Measurements from ENCODE around the gene TECPR2. TPM values are rescaled to one million over a fixed set of nuclear protein-coding genes. Genes with fewer than 3 reads are reported as not detected.
A peak's percentile ranks its signal among the peaks of the same experiment; 100 is the strongest.
"Not testable (repeated sequence)": the region's sequence is repeated elsewhere in the genome, so short reads cannot be mapped to it uniquely, and the experiment has no call there.

Gene TECPR2
- total RNA-seq, 1 experiment from 2014 or later: 21.3 TPM

DNA sequence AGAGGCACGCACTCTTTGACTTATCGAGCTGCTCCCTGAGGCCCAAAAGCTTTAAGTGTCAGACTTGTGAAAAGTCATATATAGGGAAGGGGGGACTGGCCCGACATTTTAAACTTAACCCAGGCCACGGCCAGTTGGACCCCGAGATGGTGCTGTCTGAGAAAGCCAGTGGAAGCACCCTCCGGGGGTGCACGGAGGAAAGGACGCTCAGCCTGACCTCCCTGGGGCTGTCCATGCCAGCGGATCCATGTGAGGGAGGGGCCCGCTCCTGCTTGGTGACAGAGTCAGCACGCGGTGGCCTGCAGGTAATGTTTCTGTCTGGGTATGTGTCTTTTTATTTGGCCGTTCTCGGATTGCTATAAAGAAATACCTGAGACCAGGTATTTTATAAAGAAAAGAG lies 36.2 kb upstream of the TECPR2 start:
- no peaks in the 10 kb centered on the region; the same call in 1 of the 2 replicates for H3K27me3 Mint-ChIP-seq (ENCODE audit: low read depth)
- no peak for DNase-seq (ENCODE audit: low spot score)
- 0 out of 2 replicates have a peak overlapping the region, but pooled peaks have one; percentile 41 for H3K27ac Mint-ChIP-seq
- 0 out of 2 replicates have a peak, but pooled peaks cover 2% of the 10 kb centered on the region for H3K4me1 Mint-ChIP-seq
- H3K9me3 Mint-ChIP-seq: no peaks in the 10 kb centered on the region
- ChIA-PET CTCF (no interaction called here), POLR2A (no interaction called here)
- no peak for ATAC-seq
- TF ChIP-seq ZNF532 (CRISPR knock-in tag; IDR thresholded peaks at IDR 0.05; ENCODE audit: borderline replicate concordance): no peak
- no peak for TF ChIP-seq PRDM15 (CRISPR knock-in tag; IDR thresholded peaks at IDR 0.05)
- TF ChIP-seq, protein P1, sequence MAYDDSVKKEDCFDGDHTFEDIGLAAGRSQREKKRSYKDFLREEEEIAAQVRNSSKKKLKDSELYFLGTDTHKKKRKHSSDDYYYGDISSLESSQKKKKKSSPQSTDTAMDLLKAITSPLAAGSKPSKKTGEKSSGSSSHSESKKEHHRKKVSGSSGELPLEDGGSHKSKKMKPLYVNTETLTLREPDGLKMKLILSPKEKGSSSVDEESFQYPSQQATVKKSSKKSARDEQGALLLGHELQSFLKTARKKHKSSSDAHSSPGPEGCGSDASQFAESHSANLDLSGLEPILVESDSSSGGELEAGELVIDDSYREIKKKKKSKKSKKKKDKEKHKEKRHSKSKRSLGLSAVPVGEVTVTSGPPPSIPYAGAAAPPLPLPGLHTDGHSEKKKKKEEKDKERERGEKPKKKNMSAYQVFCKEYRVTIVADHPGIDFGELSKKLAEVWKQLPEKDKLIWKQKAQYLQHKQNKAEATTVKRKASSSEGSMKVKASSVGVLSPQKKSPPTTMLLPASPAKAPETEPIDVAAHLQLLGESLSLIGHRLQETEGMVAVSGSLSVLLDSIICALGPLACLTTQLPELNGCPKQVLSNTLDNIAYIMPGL (CRISPR knock-in tag; IDR thresholded peaks at IDR 0.05): no peak
- no peak for TF ChIP-seq ATF6 (CRISPR knock-in tag; IDR thresholded peaks at IDR 0.05)
- TF ChIP-seq, protein P2, sequence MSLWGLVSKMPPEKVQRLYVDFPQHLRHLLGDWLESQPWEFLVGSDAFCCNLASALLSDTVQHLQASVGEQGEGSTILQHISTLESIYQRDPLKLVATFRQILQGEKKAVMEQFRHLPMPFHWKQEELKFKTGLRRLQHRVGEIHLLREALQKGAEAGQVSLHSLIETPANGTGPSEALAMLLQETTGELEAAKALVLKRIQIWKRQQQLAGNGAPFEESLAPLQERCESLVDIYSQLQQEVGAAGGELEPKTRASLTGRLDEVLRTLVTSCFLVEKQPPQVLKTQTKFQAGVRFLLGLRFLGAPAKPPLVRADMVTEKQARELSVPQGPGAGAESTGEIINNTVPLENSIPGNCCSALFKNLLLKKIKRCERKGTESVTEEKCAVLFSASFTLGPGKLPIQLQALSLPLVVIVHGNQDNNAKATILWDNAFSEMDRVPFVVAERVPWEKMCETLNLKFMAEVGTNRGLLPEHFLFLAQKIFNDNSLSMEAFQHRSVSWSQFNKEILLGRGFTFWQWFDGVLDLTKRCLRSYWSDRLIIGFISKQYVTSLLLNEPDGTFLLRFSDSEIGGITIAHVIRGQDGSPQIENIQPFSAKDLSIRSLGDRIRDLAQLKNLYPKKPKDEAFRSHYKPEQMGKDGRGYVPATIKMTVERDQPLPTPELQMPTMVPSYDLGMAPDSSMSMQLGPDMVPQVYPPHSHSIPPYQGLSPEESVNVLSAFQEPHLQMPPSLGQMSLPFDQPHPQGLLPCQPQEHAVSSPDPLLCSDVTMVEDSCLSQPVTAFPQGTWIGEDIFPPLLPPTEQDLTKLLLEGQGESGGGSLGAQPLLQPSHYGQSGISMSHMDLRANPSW (CRISPR knock-in tag; conservative IDR thresholded peaks at IDR 0.05; ENCODE audit: low read depth): no peak
- no peak for TF ChIP-seq ZNF396 (CRISPR knock-in tag; IDR thresholded peaks at IDR 0.05; ENCODE audit: borderline replicate concordance)
- TF ChIP-seq MXD4 (CRISPR knock-in tag; IDR thresholded peaks at IDR 0.05; ENCODE audit: borderline replicate concordance): no peak
- no peak for TF ChIP-seq ZNF317 (CRISPR knock-in tag; IDR thresholded peaks at IDR 0.05; ENCODE audit: borderline replicate concordance, low read depth)
- TF ChIP-seq ATF2 (CRISPR knock-in tag; IDR thresholded peaks at IDR 0.05; ENCODE audit: borderline replicate concordance, low read depth): no peak
- TF ChIP-seq, protein P3, sequence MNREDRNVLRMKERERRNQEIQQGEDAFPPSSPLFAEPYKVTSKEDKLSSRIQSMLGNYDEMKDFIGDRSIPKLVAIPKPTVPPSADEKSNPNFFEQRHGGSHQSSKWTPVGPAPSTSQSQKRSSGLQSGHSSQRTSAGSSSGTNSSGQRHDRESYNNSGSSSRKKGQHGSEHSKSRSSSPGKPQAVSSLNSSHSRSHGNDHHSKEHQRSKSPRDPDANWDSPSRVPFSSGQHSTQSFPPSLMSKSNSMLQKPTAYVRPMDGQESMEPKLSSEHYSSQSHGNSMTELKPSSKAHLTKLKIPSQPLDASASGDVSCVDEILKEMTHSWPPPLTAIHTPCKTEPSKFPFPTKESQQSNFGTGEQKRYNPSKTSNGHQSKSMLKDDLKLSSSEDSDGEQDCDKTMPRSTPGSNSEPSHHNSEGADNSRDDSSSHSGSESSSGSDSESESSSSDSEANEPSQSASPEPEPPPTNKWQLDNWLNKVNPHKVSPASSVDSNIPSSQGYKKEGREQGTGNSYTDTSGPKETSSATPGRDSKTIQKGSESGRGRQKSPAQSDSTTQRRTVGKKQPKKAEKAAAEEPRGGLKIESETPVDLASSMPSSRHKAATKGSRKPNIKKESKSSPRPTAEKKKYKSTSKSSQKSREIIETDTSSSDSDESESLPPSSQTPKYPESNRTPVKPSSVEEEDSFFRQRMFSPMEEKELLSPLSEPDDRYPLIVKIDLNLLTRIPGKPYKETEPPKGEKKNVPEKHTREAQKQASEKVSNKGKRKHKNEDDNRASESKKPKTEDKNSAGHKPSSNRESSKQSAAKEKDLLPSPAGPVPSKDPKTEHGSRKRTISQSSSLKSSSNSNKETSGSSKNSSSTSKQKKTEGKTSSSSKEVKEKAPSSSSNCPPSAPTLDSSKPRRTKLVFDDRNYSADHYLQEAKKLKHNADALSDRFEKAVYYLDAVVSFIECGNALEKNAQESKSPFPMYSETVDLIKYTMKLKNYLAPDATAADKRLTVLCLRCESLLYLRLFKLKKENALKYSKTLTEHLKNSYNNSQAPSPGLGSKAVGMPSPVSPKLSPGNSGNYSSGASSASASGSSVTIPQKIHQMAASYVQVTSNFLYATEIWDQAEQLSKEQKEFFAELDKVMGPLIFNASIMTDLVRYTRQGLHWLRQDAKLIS (CRISPR knock-in tag; IDR thresholded peaks at IDR 0.05; ENCODE audit: borderline replicate concordance): no peak
- TF ChIP-seq TEAD4 (CRISPR knock-in tag; IDR thresholded peaks at IDR 0.05): no peak
- H3K4me3 Mint-ChIP-seq: no peak overlapping the region
- peaks cover 2% of the 10 kb centered on the region; the same call in 1 of the 2 replicates for H3K36me3 Mint-ChIP-seq

GRCh38 chr14:102329381-102329780 lies 33.4 kb upstream of the TECPR2 start:
- H3K9me3 Mint-ChIP-seq; POLR2A ChIA-PET; H3K4me3 Mint-ChIP-seq; ATAC-seq; H3K27ac Mint-ChIP-seq; DNase-seq (ENCODE audit: low spot score); H3K27me3 Mint-ChIP-seq (ENCODE audit: low read depth); H3K4me1 Mint-ChIP-seq: not testable (repeated sequence)
- CTCF ChIA-PET: interaction anchor here (0.6 kb wide), 1 partner anchor 36 kb away, joined by 3 read pairs; no protein-coding TSS in a partner anchor
- H3K36me3 Mint-ChIP-seq: peaks cover 15% of the 10 kb centered on the region
